ENCODE results near the gene FUT8.
"Not testable (repeated sequence)": the region's sequence is repeated elsewhere in the genome, so short reads cannot be mapped to it uniquely, and the experiment has no call there.

DNA sequence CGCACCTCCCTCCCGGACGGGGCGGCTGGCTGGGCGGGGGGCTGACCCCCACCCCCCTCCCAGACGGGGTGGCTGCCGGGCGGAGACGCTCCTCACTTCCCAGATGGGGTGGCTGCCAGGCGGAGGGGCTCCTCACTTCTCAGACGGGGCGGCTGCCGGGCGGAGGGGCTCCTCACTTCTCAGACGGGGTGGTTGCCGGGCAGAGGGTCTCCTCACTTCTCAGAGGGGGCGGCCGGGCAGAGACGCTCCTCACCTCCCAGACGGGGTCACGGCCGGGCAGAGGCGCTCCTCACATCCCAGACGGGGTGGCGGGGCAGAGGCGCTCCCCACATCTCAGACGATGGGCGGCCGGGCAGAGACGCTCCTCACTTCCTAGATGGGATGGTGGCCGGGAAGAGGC is 280.0 kb downstream of the FUT8 start:
- not testable (repeated sequence) for TF ChIP-seq PPARA (CRISPR knock-in tag; IDR thresholded peaks at IDR 0.05; ENCODE audit: borderline replicate concordance); ARNTL (CRISPR knock-in tag; IDR thresholded peaks at IDR 0.05; ENCODE audit: borderline replicate concordance, low read depth); ISL1 (CRISPR knock-in tag; IDR thresholded peaks at IDR 0.05); ZNF70 (CRISPR knock-in tag; IDR thresholded peaks at IDR 0.05); ZFP3 (CRISPR knock-in tag; IDR thresholded peaks at IDR 0.05)
- TF ChIP-seq, protein P1, sequence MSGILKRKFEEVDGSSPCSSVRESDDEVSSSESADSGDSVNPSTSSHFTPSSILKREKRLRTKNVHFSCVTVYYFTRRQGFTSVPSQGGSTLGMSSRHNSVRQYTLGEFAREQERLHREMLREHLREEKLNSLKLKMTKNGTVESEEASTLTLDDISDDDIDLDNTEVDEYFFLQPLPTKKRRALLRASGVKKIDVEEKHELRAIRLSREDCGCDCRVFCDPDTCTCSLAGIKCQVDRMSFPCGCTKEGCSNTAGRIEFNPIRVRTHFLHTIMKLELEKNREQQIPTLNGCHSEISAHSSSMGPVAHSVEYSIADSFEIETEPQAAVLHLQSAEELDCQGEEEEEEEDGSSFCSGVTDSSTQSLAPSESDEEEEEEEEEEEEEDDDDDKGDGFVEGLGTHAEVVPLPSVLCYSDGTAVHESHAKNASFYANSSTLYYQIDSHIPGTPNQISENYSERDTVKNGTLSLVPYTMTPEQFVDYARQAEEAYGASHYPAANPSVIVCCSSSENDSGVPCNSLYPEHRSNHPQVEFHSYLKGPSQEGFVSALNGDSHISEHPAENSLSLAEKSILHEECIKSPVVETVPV (CRISPR knock-in tag; IDR thresholded peaks at IDR 0.05), result not testable (repeated sequence)
- TF ChIP-seq, protein P2, sequence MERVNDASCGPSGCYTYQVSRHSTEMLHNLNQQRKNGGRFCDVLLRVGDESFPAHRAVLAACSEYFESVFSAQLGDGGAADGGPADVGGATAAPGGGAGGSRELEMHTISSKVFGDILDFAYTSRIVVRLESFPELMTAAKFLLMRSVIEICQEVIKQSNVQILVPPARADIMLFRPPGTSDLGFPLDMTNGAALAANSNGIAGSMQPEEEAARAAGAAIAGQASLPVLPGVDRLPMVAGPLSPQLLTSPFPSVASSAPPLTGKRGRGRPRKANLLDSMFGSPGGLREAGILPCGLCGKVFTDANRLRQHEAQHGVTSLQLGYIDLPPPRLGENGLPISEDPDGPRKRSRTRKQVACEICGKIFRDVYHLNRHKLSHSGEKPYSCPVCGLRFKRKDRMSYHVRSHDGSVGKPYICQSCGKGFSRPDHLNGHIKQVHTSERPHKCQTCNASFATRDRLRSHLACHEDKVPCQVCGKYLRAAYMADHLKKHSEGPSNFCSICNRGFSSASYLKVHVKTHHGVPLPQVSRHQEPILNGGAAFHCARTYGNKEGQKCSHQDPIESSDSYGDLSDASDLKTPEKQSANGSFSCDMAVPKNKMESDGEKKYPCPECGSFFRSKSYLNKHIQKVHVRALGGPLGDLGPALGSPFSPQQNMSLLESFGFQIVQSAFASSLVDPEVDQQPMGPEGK (CRISPR knock-in tag; IDR thresholded peaks at IDR 0.05; ENCODE audit: borderline replicate concordance), result not testable (repeated sequence)
- TF ChIP-seq, protein P3, sequence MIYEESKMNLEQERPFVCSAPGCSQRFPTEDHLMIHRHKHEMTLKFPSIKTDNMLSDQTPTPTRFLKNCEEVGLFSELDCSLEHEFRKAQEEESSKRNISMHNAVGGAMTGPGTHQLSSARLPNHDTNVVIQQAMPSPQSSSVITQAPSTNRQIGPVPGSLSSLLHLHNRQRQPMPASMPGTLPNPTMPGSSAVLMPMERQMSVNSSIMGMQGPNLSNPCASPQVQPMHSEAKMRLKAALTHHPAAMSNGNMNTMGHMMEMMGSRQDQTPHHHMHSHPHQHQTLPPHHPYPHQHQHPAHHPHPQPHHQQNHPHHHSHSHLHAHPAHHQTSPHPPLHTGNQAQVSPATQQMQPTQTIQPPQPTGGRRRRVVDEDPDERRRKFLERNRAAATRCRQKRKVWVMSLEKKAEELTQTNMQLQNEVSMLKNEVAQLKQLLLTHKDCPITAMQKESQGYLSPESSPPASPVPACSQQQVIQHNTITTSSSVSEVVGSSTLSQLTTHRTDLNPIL (CRISPR knock-in tag; IDR thresholded peaks at IDR 0.05; ENCODE audit: low read depth), result not testable (repeated sequence)
